Left ventricle myocardium inferior (tissue), 1 donor: ENCODE results near the gene ANXA2. TPM values are rescaled to one million over a fixed set of nuclear protein-coding genes. Genes with fewer than 3 reads are reported as not detected.

ENCODE experiments used
- DNase-seq: peaks from one replicate; pipeline ENCODE4 v3.0.0-alpha.2; 2020
- H3K27ac ChIP-seq: fragments of 200-600 bp; replicated peaks from 2 replicates; pipeline ENCODE4 v1.8.0; 2021
- H3K27me3 ChIP-seq: fragments of 200-600 bp; 2 replicates; pipeline ENCODE4 v1.8.0; 2021; ENCODE audit warnings: low read depth
- H3K36me3 ChIP-seq: fragments of 200-600 bp; 2 replicates; pipeline ENCODE4 v1.8.0; 2021
- H3K4me1 ChIP-seq: fragments of 200-600 bp; 2 replicates; pipeline ENCODE4 v1.8.0; 2021
- H3K4me3 ChIP-seq: fragments of 200-600 bp; 2 replicates; pipeline ENCODE4 v1.8.0; 2021; ENCODE audit warnings: mild to moderate bottlenecking, moderate library complexity
- H3K9me3 ChIP-seq: fragments of 200-600 bp; replicated peaks from 2 replicates; pipeline ENCODE4 v1.8.0; 2021
- CTCF ChIP-seq: fragments of 200-600 bp; IDR thresholded peaks from 2 replicates; pipeline ENCODE4 v1.8.0; 2021; ENCODE audit warnings: antibody characterized with exemption, mild to moderate bottlenecking, borderline replicate concordance
- intact Hi-C: fragments of 100-400 bp; cut with micrococcal nuclease; formaldehyde crosslinking; loops from one replicate; pipeline ENCODE4 v1.11.0; 2022
- long read RNA-seq: library from polyadenylated mRNA; unstranded; transcript quantifications from one replicate; pipeline ENCODE4 v2.0.0, GENCODE V29; 2021
- total RNA-seq: library from RNA; stranded (reverse); fragmentation: NEBNext Ultra II Directional; extraction: Animal tissue kit (Norgen Biotek cat#: 25700); gene quantifications from one replicate; pipeline ENCODE4 v1.2.1, GENCODE V29; 2021
- donor health status: DM: no; HTN: yes; CAD: no; lungs with severe emphysema.

ANXA2 gene
- total RNA-seq, result 123 TPM
- long read RNA-seq, transcript ANXA2-203 (14 exons, 1,444 nt), result minor isoform, 15 of 205 reads
- long read RNA-seq, transcript ANXA2-204 (13 exons, 1,435 nt), result major isoform, 173 of 205 reads
- long read RNA-seq, partial matches to known transcripts, result 5 of 205 reads
- long read RNA-seq, other reads (novel, unspliced or antisense), result 11 of 205 reads

- intact Hi-C loops, result no loop called here
- no peaks in the 10 kb centered on the region for H3K27me3 ChIP-seq
- DNase-seq, result peak; percentile 87
- H3K4me3 ChIP-seq, result peak within 1 kb of the TSS; percentile 88
- H3K36me3 ChIP-seq, result peaks cover 17% of the 10 kb centered on the region
- TF ChIP-seq CTCF, result no peak
- H3K4me1 ChIP-seq, result peaks cover 61% of the 10 kb centered on the region
- no peaks in the 10 kb centered on the region for H3K9me3 ChIP-seq
- H3K27ac ChIP-seq, result peak within 1 kb of the TSS; percentile 99
Observed at GRCh38 chr15:60397772-60398445, at the start of gene ANXA2. TSS of gene ANXA2 (minus strand) at chr15:60397986. CDS start at chr15:60386075, 11,911 bp downstream.

DNA sequence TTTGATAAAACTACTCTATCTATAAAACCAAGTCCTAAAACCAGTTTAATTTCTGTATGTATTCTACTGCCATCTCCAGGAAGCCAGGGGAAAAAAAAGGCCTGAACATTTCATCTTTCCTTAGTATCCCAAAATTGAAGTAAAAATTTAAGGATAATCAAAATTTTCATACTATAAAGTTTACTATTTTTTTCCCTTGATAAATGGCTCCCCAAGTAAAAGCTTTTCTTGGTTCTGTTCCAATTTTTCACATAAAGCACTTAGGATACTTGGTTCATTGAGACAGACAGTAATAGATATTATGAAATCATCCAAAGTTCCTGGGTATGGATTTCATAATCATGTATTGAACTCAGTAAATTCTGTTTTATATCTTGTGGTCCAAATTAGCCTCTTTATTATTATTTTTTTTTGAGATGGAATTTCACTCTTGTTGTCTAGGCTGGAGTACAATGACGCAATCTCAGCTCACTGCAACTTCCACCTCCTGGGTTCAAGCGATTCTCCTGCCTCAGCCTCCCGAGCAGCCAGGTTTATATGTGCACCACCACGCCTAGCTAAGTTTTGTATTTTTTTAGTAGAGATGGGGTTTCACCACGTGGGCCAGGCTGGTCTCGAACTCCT is 46.6 kb upstream of the ANXA2 start:
- intact Hi-C loops, result loop anchor here (10.0 kb wide), 1 partner anchor 90 kb away; no protein-coding TSS in a partner anchor
- TF ChIP-seq CTCF, result peak; percentile 73
- Histone ChIP-seq H3K27ac (no peak overlapping the region), H3K36me3 (peaks cover 49% of the 10 kb centered on the region), H3K9me3 (no peaks in the 10 kb centered on the region), H3K4me3 (no peak overlapping the region), H3K27me3 (no peaks in the 10 kb centered on the region), H3K4me1 (no peaks in the 10 kb centered on the region)
- no peak for DNase-seq

GRCh38 chr15:60442763-60443162 is 45.0 kb upstream of the ANXA2 start:
- Histone ChIP-seq H3K36me3 (peaks cover 37% of the 10 kb centered on the region), H3K4me3 (no peak overlapping the region), H3K9me3 (no peaks in the 10 kb centered on the region), H3K27me3 (no peaks in the 10 kb centered on the region), H3K27ac (no peak overlapping the region), H3K4me1 (no peaks in the 10 kb centered on the region)
- DNase-seq, result no peak
- intact Hi-C loops, result loop anchor here (10.0 kb wide), 1 partner anchor 88 kb away; no protein-coding TSS in a partner anchor
- TF ChIP-seq CTCF, result no peak

GRCh38 chr15:60442031-60442650 is 44.4 kb upstream of the ANXA2 start:
- Histone ChIP-seq H3K9me3 (no peaks in the 10 kb centered on the region), H3K36me3 (peaks cover 38% of the 10 kb centered on the region)

More at GRCh38 chr15:60442031-60442650, 44.4 kb upstream of the ANXA2 start:
- Histone ChIP-seq H3K27ac (no peak overlapping the region), H3K4me1 (no peaks in the 10 kb centered on the region), H3K4me3 (no peak overlapping the region), H3K27me3 (no peaks in the 10 kb centered on the region)
- DNase-seq, result no peak
- intact Hi-C loops, result loop anchor here (10.0 kb wide), 1 partner anchor 87 kb away; no protein-coding TSS in a partner anchor
- TF ChIP-seq CTCF, result no peak
